MCF 10A (cell line): ENCODE measurements around the gene MYH6. TPM values are rescaled to one million over a fixed set of nuclear protein-coding genes. Genes with fewer than 3 reads are reported as not detected.

Source experiments
- BruUV-seq: library from RNA; stranded (reverse); fragments of 400-500 nt; replicated peaks from 2 replicates; lab custom pipeline; 2021; lab: Mats Ljungman, UMichigan
- CTCF ChIA-PET: fragments of 300-600 bp; sonication (Branson Sonifier 250); formaldehyde crosslinking; extraction: SDS; loops from one replicate; lab custom pipeline; 2021; ENCODE audit warnings: antibody characterized with exemption, inconsistent platforms; lab: Yijun Ruan, JAX
- POLR2A ChIA-PET: fragments of 300-600, 350-650 bp; sonication (Branson Sonifier 250); formaldehyde crosslinking; extraction: SDS; loops from one replicate; lab custom pipeline; 2020; ENCODE audit warnings: antibody characterized with exemption, inconsistent platforms; lab: Yijun Ruan, JAX
- DNase-seq: peaks from one replicate; pipeline ENCODE4 v3.0.0-alpha.2; 2018; ENCODE audit not compliant: unreplicated experiment
- H3K27ac Mint-ChIP-seq: one replicate; pipeline ENCODE4 v1.8.0; 2022; ENCODE audit warnings: mild to moderate bottlenecking, low read depth, mixed read lengths; ENCODE audit not compliant: unreplicated experiment
- H3K27me3 Mint-ChIP-seq: one replicate; pipeline ENCODE4 v1.8.0; 2022; ENCODE audit warnings: mixed read lengths; ENCODE audit not compliant: insufficient read depth, unreplicated experiment
- H3K36me3 Mint-ChIP-seq: one replicate; pipeline ENCODE4 v1.8.0; 2022; ENCODE audit warnings: mild to moderate bottlenecking, moderate library complexity, mixed read lengths; ENCODE audit not compliant: insufficient read depth, unreplicated experiment
- H3K4me1 Mint-ChIP-seq: one replicate; pipeline ENCODE4 v1.8.0; 2022; ENCODE audit warnings: mixed read lengths; ENCODE audit not compliant: insufficient read depth, unreplicated experiment
- H3K4me3 Mint-ChIP-seq: one replicate; pipeline ENCODE4 v1.8.0; 2022; ENCODE audit warnings: mild to moderate bottlenecking, moderate library complexity, mixed read lengths; ENCODE audit not compliant: unreplicated experiment
- H3K9me3 Mint-ChIP-seq: one replicate; pipeline ENCODE4 v1.8.0; 2022; ENCODE audit warnings: mixed read lengths; ENCODE audit not compliant: unreplicated experiment
- intact Hi-C: fragments of 100-400 bp; cut with micrococcal nuclease; formaldehyde crosslinking; loops from 2 replicates; pipeline ENCODE4 v1.14.1; 2022
- total RNA-seq: library from RNA; stranded (reverse); gene quantifications from 2 replicates; pipeline ENCODE4 v1.2.3, GENCODE V29; 2022
- TF ChIP-seq, protein P1 (sequence below): fragments of 200-600 bp; IDR thresholded peaks from one replicate; pipeline ENCODE4 v1.8.0; 2022; ENCODE audit warnings: antibody characterized with exemption, mild to moderate bottlenecking; ENCODE audit not compliant: unreplicated experiment

Gene MYH6
- total RNA-seq, 1 experiment from 2014 or later = not detected

DNA sequence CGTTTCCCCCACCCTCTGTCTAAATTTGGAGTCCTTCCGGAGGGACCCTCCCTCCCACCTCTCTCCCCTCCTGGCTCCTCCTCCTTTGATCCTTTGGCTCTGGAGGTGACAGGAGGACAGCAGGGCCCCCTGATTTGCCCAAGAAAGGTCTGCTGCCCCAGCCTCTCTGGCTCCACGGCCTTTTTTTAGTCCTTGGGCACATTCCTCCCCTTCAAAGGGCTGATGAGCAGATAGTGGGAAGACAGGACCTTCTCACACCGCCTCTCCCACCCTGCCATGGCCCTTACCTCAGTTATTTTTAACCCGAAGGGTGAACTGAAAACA is 196 bp upstream of the MYH6 start:
- no peak for DNase-seq
- no peak overlapping the region for H3K27ac Mint-ChIP-seq
- H3K36me3 Mint-ChIP-seq = no peaks in the 10 kb centered on the region
- CTCF ChIA-PET = no interaction called here
- no TSS peak for BruUV-seq
- intact Hi-C loops = no loop called here
- H3K4me1 Mint-ChIP-seq = no peaks in the 10 kb centered on the region
- H3K4me3 Mint-ChIP-seq = no peak overlapping the region
- peaks cover 71% of the 10 kb centered on the region for H3K27me3 Mint-ChIP-seq
- POLR2A ChIA-PET = no interaction called here
- no peaks in the 10 kb centered on the region for H3K9me3 Mint-ChIP-seq
- TF ChIP-seq, protein P1, sequence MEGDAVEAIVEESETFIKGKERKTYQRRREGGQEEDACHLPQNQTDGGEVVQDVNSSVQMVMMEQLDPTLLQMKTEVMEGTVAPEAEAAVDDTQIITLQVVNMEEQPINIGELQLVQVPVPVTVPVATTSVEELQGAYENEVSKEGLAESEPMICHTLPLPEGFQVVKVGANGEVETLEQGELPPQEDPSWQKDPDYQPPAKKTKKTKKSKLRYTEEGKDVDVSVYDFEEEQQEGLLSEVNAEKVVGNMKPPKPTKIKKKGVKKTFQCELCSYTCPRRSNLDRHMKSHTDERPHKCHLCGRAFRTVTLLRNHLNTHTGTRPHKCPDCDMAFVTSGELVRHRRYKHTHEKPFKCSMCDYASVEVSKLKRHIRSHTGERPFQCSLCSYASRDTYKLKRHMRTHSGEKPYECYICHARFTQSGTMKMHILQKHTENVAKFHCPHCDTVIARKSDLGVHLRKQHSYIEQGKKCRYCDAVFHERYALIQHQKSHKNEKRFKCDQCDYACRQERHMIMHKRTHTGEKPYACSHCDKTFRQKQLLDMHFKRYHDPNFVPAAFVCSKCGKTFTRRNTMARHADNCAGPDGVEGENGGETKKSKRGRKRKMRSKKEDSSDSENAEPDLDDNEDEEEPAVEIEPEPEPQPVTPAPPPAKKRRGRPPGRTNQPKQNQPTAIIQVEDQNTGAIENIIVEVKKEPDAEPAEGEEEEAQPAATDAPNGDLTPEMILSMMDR = no peak

DNA sequence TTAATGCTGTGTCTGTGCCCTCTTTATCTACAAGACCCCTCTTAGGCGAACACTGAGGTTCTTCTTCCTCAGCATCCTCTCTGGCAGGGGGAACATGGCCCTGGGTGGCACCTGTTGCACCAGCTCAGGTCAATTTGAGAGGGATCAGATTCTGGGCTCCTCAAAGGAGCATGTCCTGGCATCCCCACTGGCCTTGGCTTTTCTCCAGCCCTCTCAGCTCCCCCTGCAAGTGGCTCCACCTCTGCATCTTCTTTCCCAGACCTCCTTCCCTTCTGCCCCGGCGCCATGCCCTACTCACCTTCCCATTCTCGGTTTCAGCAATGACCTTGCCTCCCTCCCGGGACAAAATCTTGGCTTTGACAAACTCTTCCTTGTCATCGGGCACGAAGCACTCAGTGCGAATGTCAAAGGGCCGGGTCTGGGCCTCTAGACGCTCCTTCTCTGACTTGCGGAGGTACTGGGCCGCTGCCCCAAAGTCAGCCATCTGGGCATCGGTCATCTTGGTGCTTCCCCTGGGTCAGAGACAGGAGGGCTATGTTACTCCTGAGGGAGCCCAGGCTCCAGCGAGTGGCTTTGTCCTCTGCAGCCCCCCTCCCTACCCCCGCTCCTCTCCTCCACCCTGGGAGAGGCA is 1.2 kb downstream of the MYH6 start:
- ChIA-PET CTCF (interaction anchor here (1.4 kb wide), 1 partner anchor 27 kb away, joined by 5 read pairs; no protein-coding TSS in a partner anchor), POLR2A (interaction anchor here (1.0 kb wide), 1 partner anchor 12 kb away, joined by 3 read pairs; no protein-coding TSS in a partner anchor)
- intact Hi-C loops = no loop called here
- DNase-seq = no peak
- Mint-ChIP-seq H3K36me3 (no peaks in the 10 kb centered on the region), H3K27ac (no peak overlapping the region), H3K4me3 (no peak overlapping the region), H3K9me3 (no peaks in the 10 kb centered on the region), H3K27me3 (peaks cover 86% of the 10 kb centered on the region), H3K4me1 (no peaks in the 10 kb centered on the region)
- TF ChIP-seq, protein P1 = no peak
- BruUV-seq = no TSS peak

DNA sequence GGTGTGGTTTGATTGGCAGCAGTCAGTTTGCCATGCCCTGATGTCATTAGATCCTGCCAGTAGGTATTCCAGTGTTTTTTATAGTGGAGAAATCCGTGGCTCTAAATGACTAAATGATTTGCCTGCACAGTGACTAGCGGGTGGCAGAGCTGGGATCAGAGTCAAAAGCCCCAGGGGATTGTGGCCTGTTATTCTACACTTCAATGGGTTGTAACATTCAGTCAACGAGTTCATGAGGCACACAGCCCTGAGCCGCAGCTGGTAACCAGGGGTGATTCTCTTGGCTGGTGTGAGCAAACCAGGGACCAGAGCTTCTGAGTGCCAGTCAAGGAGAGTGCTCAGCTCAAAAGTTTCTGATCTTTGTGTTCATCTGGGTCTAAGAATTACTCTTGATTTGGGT is 1.8 kb downstream of the MYH6 start:
- peak; percentile 6 for DNase-seq
- intact Hi-C loops = no loop called here

DNA sequence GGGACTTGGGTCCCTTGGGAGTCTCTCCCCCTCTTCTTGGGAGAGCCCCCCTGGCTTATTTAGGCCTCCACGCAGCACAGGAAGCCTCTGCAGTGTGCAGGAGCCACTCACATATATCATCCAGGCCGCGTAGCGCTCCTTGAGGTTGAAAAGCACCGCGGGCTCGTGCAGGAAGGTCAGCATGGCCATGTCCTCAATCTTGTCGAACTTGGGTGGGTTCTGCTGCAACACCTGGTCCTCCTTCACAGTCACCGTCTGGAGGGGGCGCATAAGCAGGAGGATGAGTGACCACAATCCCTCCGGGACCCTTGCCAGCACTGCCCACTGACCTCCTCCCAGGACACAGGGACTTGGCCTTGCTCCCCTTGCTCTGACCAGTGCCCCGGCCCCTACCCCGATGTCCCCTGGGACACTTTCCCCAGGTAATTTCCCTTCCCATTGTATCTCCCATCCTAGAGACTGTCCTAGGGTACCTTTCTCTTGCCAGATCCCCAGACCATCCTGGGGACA is 2.5 kb downstream of the MYH6 start:
- no TSS peak for BruUV-seq
- ChIA-PET POLR2A (interaction anchor here (1.0 kb wide), 1 partner anchor 11 kb away, joined by 3 read pairs; no protein-coding TSS in a partner anchor), CTCF (interaction anchor here (1.4 kb wide), 1 partner anchor 26 kb away, joined by 5 read pairs; no protein-coding TSS in a partner anchor)
- Mint-ChIP-seq H3K4me3 (no peak overlapping the region), H3K27me3 (peaks cover 85% of the 10 kb centered on the region), H3K9me3 (no peaks in the 10 kb centered on the region), H3K36me3 (peaks cover 4% of the 10 kb centered on the region), H3K4me1 (no peaks in the 10 kb centered on the region), H3K27ac (no peak overlapping the region)
- intact Hi-C loops = no loop called here
- TF ChIP-seq, protein P1 = no peak
- no peak for DNase-seq

More for the DNA sequence above, 1.8 kb downstream of the MYH6 start:
- TF ChIP-seq, protein P1 = no peak
- Mint-ChIP-seq H3K4me1 (no peaks in the 10 kb centered on the region), H3K27ac (no peak overlapping the region), H3K9me3 (no peaks in the 10 kb centered on the region), H3K36me3 (no peaks in the 10 kb centered on the region), H3K27me3 (peaks cover 90% of the 10 kb centered on the region), H3K4me3 (no peak overlapping the region)
- BruUV-seq = no TSS peak
- CTCF ChIA-PET = interaction anchor here (1.4 kb wide), 1 partner anchor 26 kb away, joined by 5 read pairs; no protein-coding TSS in a partner anchor
- POLR2A ChIA-PET = interaction anchor here (1.0 kb wide), 1 partner anchor 12 kb away, joined by 3 read pairs; no protein-coding TSS in a partner anchor
